ENCODE measurements around the gene SLC16A12.
A peak's percentile ranks its signal among the peaks of the same experiment; 100 is the strongest.

The SLC16A12 gene

DNA sequence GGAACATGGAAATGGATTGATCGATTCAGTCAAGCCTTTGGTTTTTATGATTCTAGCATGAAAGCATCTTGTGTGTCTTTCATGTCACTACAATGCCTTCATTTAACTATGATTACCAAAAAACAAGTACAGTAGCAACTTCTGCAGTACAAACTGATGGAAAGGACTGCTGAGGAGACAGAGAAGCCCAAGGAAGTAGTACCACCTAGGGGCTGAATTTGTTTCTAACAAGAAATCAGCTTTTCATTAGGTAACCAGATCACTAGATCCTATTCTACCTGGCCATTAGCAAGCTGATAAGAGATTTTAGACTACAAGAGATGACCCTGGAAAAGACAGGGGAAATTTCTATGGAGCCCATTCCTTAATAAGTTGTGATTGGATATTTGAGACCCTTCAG lies 146.1 kb downstream of the SLC16A12 start:
- DNase-seq (ENCODE audit: insufficient read length) (no peak), FAIRE-seq (peak; percentile 42)
- no peak for TF ChIP-seq TAF1 (IDR thresholded peaks at IDR 0.05; ENCODE audit: borderline replicate concordance, low read depth, low read length)
- TF ChIP-seq POLR2A (IDR thresholded peaks at IDR 0.05; ENCODE audit: low read depth, low read length), result no peak
- no peak for TF ChIP-seq POLR2AphosphoS5 (IDR thresholded peaks at IDR 0.05; ENCODE audit: low read depth, low read length)

DNA sequence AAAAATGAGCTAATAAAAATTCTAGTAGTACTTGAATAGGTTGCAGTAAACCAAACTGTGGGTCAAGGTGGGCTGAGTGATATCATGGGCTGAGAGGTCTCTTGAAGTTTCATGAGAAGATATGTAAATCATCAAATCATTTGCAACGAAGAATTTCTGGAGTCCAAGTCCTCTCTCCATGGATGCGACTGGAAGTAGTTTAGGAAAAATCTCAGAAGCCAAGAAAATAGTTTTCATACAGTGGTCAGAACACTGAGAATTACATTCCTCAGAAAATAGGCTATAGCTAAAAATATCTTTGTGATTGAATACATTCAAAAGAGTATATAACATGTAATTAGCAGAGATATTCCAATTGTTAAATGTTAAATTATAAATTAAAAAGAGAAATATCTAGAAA lies 146.6 kb downstream of the SLC16A12 start:
- TF ChIP-seq POLR2AphosphoS5 (IDR thresholded peaks at IDR 0.05; ENCODE audit: low read depth, low read length) (no peak), TAF1 (IDR thresholded peaks at IDR 0.05; ENCODE audit: borderline replicate concordance, low read depth, low read length) (no peak), POLR2A (IDR thresholded peaks at IDR 0.05; ENCODE audit: low read depth, low read length) (no peak)
- no peak for FAIRE-seq
- DNase-seq (ENCODE audit: insufficient read length), result no peak

GRCh38 chr10:89384474-89385340 lies 150.7 kb downstream of the SLC16A12 start:
- TF ChIP-seq POLR2AphosphoS5 (IDR thresholded peaks at IDR 0.05; ENCODE audit: low read depth, low read length) (no peak), POLR2A (IDR thresholded peaks at IDR 0.05; ENCODE audit: low read depth, low read length) (no peak), TAF1 (IDR thresholded peaks at IDR 0.05; ENCODE audit: borderline replicate concordance, low read depth, low read length) (no peak)
- FAIRE-seq (no peak), DNase-seq (ENCODE audit: insufficient read length) (no peak)

DNA sequence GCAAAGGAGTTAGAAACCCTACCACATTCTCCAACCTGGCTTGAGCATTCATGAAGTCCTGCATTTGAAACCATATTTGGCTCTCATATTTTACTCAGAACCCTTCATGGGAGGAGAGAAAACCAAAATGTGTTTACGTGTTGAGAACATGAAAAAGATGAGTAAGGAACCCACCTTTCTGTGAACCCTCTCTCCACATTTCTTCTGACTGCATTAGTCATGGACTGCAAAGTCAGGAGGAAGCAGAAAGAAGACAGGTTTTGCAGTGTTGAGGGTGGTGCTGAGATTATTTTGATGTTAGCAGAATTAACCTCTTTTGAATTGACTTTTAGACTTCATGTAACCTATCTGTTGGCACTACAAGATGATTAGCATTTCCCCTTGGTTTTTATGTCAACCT lies 152.6 kb downstream of the SLC16A12 start:
- DNase-seq (ENCODE audit: insufficient read length) (no peak), FAIRE-seq (no peak)
- TF ChIP-seq POLR2AphosphoS5 (IDR thresholded peaks at IDR 0.05; ENCODE audit: low read depth, low read length) (no peak), POLR2A (IDR thresholded peaks at IDR 0.05; ENCODE audit: low read depth, low read length) (no peak), TAF1 (IDR thresholded peaks at IDR 0.05; ENCODE audit: borderline replicate concordance, low read depth, low read length) (no peak)
